COR-L47 (cell line): Measurements from ENCODE around the gene SCLT1.

Source experiments
- DNase-seq: peaks from one replicate; lab custom pipeline; 2025; lab: John Stamatoyannopoulos, UW

Gene SCLT1

GRCh38 chr4:128957459-128957858, 135.9 kb downstream of the SCLT1 start:
- DNase-seq, result no peak

- DNase-seq, result no peak
Measured at GRCh38 chr4:128955751-128956150, 137.6 kb downstream of the SCLT1 start.

DNA sequence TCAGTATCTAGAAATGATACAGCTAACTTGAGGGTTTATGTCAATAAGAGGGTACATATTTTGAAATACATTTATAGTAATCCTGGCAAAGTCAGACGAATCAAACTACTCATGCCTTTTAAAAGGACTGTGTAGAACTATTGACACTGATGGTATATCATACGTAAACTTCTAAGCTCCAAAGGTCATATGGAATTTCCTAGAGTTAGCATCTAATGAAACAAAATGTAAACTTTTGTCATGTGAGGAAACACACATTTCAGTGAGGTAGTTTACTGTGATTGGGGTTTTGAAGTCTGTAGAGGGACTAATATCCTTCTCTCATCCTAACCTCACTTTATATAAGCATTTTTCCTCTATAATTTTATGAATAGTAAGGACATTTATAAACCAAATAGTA, 138.4 kb downstream of the SCLT1 start:
- DNase-seq, result no peak

- DNase-seq, result no peak
Measured at GRCh38 chr4:128951316-128951715, 142.0 kb downstream of the SCLT1 start.

DNA sequence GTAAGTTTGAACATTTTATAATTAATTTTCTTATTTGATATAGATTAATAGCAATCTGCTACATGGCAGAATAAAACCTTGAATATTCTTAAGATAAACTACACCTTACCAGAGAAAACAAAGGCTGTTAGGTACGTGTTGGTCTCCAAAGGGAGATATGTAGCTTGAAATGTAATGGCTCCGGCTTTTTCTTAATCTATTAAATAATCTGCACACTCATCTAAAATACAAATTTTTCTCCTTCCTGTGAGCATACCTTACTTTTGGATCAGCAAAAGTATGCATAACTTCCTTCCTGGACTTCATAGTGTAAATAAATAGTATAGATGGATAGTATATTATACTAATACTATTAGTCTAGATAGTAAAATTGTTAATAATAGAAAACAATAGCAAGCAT, 142.5 kb downstream of the SCLT1 start:
- no peak for DNase-seq

- no peak for DNase-seq
Measured at GRCh38 chr4:128946916-128947315, 146.4 kb downstream of the SCLT1 start.

DNA sequence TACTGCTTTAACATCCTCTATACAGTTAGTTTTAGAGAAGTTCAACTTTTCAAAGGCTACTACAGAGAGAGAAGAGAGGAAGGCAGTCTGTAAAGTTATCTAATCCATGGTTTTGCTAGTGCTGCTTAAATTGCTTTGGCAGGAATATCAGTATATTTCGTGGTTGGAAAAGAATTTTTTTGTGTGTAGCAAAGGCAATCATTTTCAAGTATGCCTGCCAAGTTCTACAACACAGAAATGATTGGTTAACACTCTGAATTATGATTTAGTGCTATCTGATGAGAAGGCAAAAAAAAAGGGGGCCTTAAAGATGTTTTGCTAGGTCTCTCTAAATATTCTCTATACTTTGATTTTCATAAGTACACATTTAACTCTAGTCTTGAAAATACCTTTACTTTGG, 150.7 kb downstream of the SCLT1 start:
- no peak for DNase-seq

DNA sequence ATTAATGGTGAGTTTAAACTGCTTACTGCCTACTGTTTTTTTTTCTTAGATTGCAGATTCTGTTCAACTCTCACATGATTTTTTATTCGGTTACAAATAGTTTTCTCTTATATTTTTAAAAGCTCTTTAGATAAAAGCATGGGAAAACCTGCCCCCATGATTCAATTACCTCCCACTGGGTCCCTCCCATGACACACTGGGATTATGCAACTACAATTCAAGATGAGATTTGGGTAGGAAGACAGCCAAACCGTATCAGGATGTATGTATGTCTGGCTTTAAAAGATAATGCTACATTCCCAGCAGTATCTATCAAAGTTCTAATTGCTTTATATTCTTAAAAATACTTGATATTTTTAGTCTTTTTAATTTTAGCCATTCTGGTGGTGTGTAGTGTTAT, 152.4 kb downstream of the SCLT1 start:
- no peak for DNase-seq

DNA sequence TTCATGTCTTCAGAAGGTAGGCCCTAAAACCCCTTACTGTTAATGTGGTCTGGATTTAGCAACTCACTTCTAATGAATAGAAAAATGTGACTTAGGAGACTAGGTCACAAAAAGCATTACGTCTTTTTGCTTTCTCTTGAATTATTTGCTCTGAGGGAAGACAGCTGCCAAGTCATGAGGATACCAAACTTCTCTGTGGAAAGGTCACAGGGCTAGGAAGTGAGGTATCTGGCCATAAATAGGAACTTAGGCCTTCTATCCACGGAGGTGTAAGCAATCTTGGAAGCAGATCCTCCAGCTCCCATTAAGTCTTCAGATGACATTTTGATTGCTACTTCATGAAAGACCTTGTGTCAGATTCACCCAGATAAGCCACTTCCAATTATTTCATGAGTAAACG, 163.3 kb downstream of the SCLT1 start:
- DNase-seq, result no peak

DNA sequence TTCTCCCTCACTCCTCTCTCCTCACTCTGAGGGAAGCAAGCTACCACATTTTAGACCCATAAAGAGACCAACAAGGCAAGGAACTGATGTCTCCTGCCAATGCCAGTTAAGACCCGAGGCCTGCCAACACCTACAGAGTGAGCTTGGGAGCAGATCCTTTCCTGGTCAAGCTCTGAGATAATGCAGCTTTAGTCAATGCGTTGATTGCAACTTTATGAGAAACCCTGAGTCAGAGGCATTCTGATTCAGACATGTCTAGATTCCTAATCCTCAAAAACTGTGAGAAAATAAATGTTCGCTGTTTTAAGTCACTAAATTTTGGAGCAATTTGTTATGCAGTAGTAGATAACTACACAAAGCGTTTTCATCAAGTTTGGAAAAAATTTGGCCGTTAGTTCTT, 168.4 kb downstream of the SCLT1 start:
- DNase-seq, result no peak

DNA sequence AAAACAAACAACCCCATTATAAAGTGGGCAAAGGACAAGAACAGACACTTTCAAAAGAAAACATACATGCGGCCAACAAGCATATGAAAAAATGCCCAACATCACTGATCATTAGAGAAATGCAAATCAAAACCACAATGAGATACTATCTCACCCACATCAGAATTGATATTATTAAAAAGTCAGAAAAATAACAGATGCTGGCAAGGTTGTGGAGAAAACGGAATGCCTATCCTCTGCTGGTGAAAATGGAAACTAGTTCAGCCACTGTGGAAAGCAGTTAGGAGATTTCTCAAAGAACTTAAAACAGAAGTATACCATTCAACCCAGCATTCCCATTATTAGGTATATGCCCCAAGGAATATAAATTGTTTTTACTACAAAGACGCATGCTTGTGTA, 171.4 kb downstream of the SCLT1 start:
- DNase-seq, result no peak

GRCh38 chr4:128917781-128918180, 175.6 kb downstream of the SCLT1 start:
- DNase-seq, result no peak

GRCh38 chr4:128916832-128917231, 176.5 kb downstream of the SCLT1 start:
- no peak for DNase-seq

DNA sequence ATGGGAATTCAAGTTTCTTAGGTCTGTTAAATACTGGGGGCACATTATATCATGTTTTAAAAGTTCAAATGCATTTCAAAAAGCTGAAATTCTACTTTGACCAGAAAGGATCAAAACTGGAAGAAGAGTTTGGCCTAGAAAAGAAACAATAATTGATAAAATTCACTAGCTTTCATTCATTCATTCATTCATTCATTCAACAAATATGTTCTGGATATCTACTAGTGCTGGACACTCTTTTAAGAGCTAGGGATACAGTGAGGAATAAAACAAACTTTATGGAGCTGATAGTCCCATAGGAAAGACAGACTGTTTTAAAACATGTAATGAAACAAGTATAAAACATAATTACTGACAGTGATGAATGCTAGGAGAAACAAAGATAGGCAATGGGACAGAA, 177.8 kb downstream of the SCLT1 start:
- DNase-seq, result no peak

DNA sequence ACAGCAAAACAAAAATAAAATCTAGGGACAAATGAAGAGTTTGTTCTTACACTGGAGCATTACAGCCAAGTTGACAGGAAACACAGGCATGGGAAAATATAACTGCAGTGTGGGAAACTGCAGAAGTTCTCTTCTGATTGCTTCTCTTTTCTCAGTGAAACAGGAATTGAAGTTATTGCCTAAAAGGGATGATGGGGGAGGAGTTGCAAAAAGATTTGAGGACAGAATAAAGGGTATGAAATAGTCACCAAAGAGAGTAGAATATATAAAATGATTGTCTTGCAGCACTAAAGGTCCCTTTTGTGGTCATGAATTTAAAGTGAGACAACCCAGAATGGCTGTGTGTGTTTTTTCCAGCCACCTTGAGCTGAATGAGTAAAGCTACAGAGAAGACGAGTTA, 180.1 kb downstream of the SCLT1 start:
- DNase-seq, result no peak

DNA sequence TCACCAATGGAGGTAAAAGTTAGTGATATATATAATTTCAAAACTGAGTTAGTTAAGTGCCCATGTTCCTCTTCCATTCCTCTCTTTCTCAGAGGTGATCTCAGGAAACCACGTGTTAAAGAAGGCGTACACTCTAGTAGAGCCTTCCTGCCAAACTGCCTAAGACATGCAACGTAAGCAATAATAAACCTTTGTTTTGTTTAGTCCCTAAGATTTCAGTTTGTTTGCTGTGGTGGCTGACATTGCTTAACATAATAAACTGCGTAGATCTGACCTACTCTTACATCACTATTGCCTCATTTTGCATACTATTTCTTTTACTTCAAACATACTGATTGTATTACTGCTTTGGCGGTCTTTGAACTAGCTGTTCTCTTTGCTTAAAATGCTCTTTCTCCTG, 184.6 kb downstream of the SCLT1 start:
- DNase-seq, result no peak

DNA sequence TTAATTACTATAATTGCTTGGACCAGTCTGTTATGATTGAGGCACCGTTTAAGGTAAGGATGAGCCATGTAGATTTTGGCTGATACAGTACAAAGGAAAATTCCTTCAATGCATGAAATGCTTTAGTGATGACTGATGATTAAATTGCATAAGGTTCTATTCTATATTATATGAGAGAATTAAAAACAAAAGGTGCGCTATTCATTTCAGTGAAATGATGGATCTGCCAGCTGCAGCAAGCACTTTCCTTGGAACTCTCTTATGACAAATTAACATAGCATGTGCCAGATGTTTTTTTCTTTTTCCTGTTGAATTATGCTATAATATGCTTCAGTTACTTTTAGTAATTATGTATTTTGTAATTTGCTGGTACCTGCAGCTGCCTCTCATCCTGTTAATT, 185.4 kb downstream of the SCLT1 start:
- DNase-seq, result no peak

DNA sequence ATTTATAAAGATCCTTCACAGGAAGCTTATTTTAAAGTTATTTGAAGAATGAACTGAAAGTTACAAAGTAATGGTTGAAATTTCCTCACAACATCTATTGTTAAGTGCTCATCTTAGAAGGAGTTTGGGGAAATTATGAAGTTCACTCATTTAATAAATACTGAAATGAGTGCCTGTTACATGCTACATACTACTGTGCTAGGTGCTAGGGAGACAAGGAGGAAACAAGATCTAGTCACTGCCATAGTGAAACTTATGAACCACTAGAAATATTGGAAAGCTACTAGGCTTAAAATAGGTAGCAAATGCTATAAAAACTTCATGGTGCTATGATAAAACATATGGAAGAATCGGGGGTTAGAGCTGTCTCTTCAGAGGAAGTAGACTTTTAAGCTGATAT, 186.8 kb downstream of the SCLT1 start:
- no peak for DNase-seq

DNA sequence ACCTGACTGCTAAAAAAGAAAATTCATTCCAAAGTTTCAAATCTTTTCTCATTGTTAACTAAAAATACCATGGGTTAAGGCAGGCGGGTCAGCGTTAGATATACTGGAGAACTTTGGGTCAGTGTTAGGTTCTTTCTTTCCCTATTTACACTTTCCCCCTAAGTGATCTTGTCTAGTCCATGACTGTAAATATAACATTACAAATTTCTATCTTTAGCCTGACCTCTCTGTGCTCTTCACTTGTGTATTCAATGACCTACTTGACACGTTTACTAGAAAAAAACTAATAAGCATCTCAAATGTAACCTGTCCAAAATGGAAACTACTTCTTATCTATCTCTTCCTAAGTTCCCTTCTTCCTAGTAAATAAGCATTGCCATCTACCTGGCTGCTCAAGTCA, 188.5 kb downstream of the SCLT1 start:
- no peak for DNase-seq

DNA sequence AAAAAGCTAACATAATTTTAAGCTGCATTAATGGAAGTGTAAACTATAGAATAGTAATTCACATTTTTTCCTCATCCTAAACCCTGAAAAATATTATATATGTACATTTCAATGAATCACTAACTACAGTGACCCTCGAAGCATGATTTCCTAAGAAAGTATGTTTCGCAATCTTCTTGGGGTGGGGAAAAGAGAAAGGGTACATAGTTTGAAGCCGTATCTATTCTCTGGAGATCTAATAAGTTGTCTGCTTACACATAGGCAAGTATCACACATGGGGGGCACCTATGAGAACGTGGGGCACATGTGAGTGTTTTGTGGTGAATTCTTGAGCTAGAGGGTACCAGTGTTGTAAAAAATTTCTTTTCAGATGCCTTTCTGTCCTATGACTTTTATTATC, 212.7 kb downstream of the SCLT1 start:
- DNase-seq, result no peak

- no peak for DNase-seq
Measured at GRCh38 chr4:128879971-128880370, 213.4 kb downstream of the SCLT1 start.

- no peak for DNase-seq
Measured at GRCh38 chr4:128879283-128879682, 214.1 kb downstream of the SCLT1 start.

DNA sequence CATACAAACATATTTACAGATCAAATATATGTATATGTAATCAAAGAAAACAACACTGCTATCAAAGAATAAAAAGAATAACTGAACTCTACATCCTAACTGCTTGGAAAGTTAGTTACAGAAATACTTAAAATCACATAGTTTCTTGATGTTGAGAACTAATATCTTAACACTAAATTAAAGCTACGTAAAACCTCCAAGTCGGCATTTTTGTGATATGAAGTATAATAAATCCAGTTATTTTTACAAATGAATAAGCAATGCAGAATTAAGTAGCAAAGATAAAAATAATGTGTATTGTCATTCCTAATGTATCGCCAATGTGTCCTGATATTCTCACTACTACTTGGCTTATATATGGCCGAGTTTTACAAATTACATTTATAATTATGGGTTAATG, 215.4 kb downstream of the SCLT1 start:
- DNase-seq, result no peak

GRCh38 chr4:128876200-128876599, 217.1 kb downstream of the SCLT1 start:
- DNase-seq, result no peak

DNA sequence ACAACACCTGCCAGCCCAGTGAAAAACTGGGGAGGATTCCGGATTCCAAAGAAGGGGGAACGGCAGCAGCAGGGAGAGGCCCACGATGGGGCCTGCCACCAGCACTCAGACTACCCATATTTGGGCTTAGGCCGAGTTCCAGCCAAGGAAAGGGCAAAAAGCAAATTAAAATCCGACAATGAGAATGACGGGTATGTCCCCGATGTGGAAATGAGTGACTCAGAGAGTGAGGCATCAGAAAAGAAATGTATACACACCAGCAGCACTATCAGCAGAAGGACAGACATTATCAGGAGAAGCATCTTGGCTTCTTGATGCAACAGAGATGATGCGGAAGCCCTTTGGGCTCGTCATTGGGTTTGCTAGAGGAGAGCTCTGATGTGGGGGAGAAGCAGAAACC, 221.4 kb downstream of the SCLT1 start:
- DNase-seq, result no peak
